GM10266 (cell line): Measurements from ENCODE around the gene DMRTC2.

Experiments
- DNase-seq: peaks from one replicate; pipeline ENCODE4 v3.0.0; 2012; ENCODE audit errors: extremely low spot score
- CTCF ChIP-seq: IDR thresholded peaks from 2 replicates; pipeline ENCODE4 v1.5.1; 2012; ENCODE audit warnings: mild to moderate bottlenecking, low read depth; ENCODE audit not compliant: control insufficient read depth, insufficient read depth; ENCODE audit errors: missing control alignments

The DMRTC2 gene

DNA sequence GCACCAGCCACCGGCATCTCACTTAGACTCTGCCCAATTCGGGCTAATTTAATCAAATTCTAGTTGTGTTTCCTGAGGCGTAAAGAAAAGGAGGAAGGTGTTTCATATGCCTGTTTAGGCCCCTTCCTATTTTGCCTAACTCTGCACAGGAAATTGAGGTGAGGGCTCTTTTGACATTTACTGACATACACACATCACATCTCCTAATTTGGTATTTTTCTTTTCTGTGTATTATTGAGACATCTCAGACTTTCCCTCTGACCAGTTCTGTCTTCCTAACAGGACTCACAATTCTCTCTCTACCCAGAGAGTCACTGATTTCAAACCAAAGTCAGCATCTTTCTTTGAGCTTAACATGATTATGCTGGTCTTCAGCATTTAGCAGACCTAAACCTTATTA lies 40.5 kb upstream of the DMRTC2 start:
- no peak for TF ChIP-seq CTCF
- DNase-seq, result no peak

- no peak for TF ChIP-seq CTCF
- no peak for DNase-seq
These were observed 37.7 kb upstream of the DMRTC2 start for GRCh38 chr19:41807176-41807575.

DNA sequence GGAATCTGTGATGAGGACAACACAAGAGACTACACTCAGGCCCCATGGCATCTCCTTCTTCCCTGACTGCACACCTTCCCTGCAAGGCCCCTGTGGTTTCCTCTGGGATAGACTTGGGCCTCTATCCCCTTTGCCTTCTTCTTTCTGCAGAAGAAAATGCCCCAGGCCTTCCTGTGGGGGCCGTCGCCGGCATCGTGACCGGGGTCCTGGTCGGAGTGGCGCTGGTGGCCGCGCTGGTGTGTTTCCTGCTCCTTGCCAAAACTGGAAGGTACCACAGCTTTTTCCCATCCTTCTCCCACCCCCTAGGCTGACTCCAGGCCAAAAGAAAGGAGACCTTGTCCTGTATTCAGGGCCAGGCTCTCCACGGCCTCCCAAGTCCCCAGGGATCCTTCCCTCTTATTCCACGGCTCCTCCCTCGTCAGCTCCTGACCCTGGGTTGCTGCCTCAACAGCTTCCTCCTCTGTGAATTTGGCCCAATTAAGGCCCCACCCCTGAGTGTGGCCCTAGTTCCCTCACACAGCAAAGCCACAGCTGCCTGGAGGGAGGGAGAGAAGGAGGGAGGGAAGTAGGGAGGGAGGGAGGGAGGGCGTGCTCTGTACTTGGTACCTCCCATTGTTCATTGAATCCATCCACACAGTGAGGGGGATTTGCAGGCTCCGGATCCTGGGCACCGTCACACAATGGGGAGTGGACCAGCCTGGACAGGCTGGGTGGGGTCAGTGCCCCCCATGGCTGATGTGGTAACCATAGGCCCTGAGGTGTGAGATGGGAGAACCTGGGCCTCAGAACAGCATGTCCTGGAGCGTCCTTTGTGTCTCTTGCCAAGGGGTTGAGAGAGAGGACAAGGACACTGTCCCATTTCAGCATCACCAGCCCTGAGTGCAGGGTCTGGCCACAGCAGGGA lies 35.9 kb upstream of the DMRTC2 start:
- no peak for DNase-seq
- no peak for TF ChIP-seq CTCF

GRCh38 chr19:41810301-41810700 lies 34.5 kb upstream of the DMRTC2 start:
- DNase-seq, result no peak
- TF ChIP-seq CTCF, result no peak

DNA sequence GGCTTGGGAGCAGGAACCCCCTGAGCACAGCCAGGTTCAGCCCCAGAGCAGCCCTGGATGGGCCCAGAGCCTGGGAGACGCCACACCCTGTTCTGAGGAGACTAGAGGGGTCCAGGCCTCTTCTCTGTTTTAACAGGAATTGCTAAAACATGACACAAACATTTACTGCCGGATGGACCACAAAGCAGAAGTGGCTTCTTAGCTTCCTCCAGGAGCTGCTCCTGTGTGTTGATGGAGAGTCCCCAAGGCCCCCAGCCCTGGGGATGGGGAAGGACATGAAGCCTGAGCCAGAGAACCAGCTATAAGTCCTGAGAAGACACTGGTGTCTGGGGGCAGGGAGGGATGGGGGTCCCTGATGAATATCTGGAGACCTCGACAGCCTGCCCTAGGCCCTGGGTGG lies 33.8 kb upstream of the DMRTC2 start:
- no peak for DNase-seq
- TF ChIP-seq CTCF, result no peak

GRCh38 chr19:41811981-41812380 lies 32.9 kb upstream of the DMRTC2 start:
- no peak for TF ChIP-seq CTCF

DNA sequence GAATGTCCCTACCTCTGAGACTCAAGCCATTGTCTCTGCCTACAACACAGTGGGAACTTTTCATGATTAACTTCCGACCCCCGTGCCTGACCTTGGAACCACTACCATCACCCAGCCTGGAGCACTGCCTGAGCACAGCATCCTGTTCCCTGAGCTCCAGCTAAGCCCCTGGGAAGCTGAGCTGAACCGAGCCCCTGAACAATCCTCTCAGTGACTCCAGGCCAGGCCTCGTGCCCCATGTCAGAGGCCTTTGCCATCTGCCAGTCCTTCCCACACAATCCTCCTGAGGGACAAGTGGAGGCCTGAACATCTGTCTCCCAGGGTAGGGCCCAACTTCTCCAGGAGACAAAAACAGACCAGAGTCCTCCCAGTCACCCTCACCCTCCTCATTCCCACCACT lies 30.9 kb upstream of the DMRTC2 start:
- no peak for DNase-seq
- TF ChIP-seq CTCF, result no peak

More at GRCh38 chr19:41811981-41812380, 32.9 kb upstream of the DMRTC2 start:
- no peak for DNase-seq
